ENCODE measurements around the gene RGS7.
"Not testable (repeated sequence)": the region's sequence is repeated elsewhere in the genome, so short reads cannot be mapped to it uniquely, and the experiment has no call there.

The RGS7 gene

DNA sequence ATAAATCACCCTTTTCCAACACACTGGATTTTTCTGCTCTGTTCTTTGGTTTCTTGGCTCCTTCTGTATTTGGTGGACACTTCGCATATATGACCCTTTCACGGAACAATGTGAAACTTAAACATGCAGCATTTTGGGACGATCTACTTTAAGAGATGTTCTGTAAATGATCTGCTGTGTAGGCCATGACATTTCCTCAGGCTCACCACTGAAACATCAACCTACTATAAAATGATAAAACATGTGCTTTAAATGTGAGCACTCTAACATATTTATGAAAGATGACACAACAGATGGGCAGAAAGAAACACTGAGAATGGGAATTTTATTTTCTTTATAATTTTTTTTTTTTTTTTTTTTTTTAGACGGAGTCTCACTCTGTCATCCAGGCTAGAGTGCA lies 428.7 kb downstream of the RGS7 start:
- DNase-seq (ENCODE audit: low spot score) (no peak), FAIRE-seq (no peak)

DNA sequence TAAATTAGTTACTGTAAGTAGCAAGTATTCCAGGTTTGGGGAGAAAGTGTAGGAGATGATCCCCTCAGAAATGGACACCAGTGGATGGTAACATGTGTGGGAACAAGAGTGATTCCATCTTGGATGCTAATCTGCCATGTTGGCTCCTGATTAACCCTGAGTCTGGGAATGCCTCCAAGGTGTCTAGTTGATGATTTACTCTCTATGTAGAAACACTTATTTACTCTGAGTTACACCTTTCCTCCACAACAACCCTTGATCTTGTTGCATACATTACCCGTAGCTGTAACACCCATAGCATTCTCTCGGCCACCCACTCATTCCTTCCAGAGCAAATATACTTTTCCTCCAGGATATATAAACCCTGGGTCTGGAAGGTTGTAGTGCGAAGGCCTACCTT lies 429.2 kb downstream of the RGS7 start:
- DNase-seq (ENCODE audit: low spot score) (no peak), FAIRE-seq (no peak)

DNA sequence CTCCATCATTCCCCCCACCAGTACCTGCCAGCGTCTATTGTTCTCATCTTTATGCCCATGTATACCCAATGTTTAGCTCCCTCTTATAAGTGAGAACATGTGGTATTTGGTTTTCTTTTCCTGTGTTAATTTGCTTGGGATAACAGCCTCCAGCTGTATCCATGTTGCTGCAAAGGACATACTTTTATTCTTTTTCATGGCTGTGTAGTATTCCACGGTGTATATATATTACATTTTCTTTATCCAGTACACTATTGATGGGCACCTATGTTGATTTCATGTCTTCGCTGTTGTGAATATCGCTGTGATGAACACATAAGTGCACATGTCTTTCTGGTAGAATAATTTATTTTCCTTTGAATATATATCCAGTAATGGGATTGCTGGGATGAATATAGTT lies 431.7 kb downstream of the RGS7 start:
- DNase-seq (ENCODE audit: low spot score): no peak
- FAIRE-seq: no peak

DNA sequence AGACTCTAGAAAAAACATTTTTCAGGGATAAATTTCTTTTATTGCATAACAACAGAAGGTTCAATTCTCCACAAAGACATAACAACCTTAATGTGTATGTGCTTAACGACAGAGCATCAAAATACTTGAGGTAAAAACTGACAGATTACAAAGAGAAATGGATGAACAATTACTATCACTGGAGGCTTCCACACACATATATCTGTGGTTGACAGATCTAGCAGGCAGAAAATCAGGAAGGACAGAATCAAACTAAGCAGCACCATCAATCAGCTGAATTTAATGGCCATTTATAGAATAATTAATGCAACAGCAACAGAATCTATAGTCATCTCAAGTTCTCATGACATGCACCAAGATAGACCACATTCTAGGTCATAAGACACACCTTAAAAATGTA lies 439.0 kb downstream of the RGS7 start:
- FAIRE-seq (no peak), DNase-seq (ENCODE audit: low spot score) (no peak)

DNA sequence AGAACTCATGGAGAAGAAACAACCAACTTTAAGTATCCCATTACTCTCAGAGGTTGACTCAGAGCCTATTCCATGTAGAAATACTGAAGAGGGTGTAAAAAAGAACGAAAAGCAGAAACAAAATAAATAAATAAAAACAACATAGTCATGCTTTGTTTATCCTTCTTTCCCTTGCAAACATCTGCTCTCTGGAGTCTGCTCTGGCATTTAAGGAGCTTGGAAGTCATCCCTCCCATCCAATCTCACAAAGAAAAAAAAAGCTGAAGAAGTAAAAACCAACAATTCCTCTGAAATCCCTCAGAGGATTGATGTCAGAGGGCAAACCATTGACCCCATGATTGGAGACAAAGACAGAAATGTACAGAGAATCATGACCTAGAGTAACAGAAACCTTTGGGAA lies 442.5 kb downstream of the RGS7 start:
- no peak for FAIRE-seq
- no peak for DNase-seq (ENCODE audit: low spot score)

DNA sequence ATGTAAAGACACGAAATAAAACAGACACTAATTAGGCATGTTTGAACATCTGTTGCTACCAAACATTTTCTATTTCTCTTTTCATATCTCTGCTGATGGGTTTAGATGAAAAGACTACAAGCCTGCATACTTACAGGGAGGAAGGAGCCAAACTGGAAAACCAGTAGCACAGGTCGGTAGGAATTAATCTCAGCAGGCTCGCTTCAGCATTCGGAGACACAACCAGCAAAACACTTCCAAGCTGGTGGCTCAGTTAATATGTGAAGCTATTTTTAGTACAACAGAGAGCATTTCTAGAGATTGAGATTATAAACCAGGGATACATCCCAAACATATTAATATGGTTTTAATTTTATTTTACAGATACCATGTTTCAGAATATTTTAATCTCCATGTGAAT lies 444.2 kb downstream of the RGS7 start:
- FAIRE-seq: no peak
- DNase-seq (ENCODE audit: low spot score): no peak

DNA sequence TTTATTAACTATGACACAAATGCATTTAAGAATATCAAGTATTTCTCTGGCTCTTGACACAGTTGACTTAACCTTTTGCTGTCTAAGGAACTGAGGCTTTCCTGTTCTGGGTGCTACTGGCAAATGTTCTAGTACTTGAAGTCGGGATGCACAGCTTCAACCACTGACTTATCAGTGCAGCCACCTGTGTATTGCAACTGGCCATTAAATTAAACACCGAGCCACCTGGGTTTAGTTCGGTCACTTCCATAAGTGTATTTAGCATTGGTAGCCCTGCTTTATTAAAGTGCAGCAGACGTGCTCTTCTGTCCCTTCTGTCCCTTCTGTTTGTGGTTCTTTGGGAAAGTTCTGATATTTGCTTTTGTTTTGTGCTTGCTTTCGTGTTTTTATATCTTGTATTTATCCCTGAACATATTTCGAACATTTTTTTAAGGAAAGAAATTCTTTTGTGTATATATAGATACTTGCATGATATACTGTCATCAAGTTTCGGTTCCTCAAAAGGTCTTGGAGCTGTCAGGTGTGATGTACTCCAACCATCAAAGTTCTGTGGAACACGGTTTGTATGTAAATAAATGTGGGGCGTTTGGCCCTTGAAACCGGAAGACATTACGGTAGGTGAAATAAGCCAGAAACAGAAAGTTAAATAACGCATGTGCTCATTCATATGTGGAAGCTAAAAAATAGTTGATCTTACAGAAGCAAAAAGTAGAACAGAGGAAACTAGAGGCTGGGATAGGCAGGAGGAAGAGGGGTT lies 447.1 kb downstream of the RGS7 start:
- FAIRE-seq: no peak
- no peak for DNase-seq (ENCODE audit: low spot score)

DNA sequence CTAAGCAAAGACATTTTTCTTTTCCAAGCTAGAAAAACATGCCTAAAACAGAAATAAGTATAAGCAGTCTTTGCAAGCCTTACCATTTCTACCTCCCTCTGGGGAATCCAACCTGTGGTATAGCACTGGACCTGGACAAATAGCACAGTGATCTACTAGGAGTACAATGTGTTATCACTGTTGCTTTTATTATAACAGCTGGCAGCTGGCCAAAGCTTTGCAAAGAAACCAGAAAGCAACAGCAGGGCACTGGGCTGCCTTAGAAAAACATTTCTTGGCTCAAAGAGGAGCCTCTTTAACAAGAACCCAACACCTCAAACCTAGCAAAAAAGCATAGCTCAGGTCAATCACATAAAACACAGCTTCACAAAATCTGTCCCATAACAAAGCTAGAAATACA lies 450.5 kb downstream of the RGS7 start:
- FAIRE-seq (no peak), DNase-seq (ENCODE audit: low spot score) (no peak)

DNA sequence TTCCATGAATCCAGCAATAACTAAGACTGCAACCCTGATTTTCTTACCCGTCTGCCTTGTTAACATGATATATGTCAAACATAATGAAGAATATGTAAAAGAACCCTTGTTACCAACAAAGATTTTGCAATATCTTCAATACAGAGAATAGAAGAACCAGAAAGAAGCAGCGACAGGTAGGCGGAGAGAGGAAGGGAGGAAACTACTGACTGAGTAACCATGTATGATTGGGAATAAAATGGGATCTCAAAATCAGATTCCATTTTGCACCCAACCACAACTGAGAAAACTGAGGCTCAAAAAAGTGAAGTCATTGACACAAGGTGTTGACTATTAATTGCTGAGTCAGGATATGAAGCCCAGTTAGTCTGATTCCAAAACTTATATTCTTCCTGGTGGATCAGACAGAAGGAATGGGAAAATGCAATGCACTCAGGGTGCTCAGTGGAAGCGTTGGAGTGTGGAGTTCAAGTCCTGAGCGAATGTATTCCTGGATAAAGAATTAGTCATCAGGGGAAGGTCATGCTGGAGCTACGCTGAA lies 451.7 kb downstream of the RGS7 start:
- DNase-seq (ENCODE audit: low spot score) (no peak), FAIRE-seq (no peak)

DNA sequence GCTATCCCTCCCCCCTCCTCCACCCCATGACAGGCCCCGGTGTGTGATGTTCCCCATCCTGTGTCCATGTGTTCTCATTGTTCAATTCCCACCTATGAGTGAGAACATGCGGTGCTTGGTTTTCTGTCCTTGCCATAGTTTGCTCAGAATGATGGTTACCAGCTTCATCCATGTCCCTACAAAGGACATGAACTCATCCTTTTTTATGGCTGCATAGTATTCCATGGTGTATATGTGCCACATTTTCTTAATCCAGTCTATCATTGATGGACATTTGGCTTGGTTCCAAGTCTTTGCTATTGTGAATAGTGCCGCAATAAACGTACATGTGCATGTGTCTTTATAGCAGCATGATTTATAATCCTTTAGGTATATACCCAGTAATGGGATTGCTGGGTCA lies 461.6 kb downstream of the RGS7 start:
- not testable (repeated sequence) for DNase-seq (ENCODE audit: low spot score); FAIRE-seq

DNA sequence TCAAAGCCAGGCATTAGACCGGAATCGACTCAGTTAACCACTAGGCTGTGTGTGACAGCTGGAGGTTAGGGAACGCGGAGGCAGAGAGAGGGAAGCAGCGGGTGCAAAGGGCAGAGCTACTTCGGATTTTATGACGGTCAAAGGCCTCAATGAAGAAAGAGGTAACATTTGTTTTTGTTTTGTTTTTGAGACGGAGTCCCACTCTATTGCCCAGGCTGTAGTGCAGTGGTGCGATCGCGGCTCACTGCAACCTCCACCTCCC lies 468.3 kb downstream of the RGS7 start:
- DNase-seq (ENCODE audit: low spot score) (no peak), FAIRE-seq (no peak)

DNA sequence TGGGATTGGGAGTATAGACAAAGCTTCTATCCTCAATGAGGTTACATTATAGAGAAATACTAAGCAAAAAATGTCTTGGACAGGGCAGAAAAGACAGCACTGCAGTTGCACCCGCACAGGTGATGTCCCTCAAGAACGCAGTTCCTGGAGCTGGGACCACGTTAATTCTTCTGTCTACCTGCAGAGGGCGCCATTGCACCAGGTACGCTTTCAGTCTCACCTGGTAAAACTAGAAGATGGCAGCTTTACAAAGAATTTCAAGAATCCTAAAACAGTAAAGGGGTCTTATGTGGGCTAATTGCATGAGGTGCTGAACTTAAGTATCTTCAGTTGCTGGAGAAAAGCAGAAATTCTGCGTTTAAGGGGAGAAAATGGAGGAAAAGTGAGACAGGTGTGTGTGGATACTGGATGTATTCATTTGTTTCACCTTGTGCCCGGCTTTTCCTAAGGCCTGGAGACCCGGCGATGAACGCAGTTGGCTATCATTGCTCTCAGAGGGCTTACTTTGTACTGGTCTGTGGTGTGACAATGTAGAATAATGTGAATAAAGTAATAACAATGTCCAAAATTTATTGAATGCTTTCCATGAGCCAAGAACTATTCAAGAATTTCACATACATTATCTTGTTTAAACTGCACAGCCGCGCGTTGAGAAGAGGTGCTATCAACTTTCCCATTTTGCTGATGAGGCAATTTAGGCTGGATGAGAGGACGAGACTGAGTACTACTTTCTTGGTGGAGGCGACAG lies 468.8 kb downstream of the RGS7 start:
- no peak for DNase-seq (ENCODE audit: low spot score)
- FAIRE-seq: no peak

DNA sequence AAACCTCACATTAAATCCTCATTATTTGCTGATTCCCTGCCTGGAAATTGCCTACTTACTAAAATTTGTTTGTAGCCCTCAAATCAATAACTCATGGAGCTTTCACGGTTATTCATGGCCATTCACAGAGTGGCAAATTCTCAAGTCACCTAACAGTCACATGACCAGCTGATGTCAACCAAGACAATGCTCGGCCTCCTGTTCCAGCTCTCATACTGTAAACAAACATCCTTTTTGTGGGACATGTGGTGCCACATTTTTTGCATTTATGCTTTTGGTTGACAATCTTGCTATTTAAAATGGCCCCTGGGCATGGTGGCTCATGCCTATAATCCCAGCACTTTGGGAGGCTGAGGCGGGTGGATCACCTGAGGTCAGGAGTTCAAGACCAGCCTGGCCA lies 473.5 kb downstream of the RGS7 start:
- DNase-seq (ENCODE audit: low spot score) (no peak), FAIRE-seq (no peak)

DNA sequence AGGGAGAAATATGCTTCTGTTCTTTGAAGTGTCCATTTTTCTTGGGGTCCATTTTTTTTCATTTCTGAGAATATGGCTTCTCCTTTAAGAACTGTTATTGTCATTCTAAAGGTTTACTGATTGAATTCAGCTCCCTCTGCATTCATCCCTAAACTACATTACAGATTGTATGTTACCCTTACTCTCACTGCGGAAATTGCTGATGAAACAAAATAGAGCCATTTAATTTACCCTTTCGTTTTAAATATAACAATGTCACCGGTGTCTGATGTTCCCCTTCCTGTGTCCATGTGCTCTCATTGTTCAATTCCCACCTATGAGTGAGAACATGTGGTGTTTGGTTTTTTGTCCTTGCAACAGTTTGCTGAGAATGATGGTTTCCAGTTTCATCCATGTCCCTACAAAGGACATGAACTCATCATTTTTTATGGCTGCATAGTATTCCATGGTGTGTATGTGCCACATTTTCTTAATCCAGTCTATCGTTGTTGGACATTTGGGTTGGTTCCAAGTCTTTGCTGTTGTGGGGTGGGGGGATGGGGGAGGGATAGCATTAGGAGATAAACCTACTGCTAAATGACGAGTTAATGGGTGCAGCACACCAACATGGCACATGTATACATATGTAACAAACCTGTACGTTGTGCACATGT lies 474.2 kb downstream of the RGS7 start:
- DNase-seq (ENCODE audit: low spot score); FAIRE-seq: not testable (repeated sequence)

DNA sequence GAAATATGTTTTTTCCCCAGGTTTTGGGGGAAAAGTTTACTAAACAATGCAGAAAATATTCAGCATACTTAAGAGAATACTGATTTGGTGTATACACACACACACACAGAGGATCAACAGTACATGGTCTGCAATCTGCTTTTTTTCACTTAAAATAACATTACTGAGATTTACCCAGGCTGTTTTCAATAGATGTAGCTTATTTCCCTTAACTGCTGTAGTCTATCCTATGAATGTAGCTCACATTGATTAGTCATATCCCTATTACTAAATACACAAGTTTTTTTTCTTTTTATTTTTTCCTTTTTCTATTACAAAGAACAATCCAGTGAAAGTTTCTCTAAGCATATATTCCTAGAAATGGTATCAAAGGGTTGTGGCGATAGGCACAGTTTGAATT lies 478.4 kb downstream of the RGS7 start:
- no peak for FAIRE-seq
- no peak for DNase-seq (ENCODE audit: low spot score)

DNA sequence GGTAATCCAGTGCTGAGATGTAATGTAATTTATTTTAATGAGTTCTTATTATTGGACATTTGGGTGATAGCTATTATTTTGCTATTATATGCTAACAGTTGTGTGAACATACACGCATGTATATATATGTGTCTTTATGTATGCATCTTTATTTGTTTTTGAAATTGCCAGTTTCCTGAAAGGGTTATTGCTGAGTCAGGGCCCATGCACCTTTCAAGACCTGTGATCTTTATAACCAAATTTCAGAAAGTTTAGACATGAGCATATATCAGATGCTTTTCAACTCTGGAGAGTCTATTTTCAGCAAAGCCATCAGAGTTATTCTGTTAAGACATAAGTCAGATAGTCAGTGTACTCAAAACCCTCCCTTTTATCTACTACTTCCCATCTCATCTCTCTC lies 479.4 kb downstream of the RGS7 start:
- FAIRE-seq: no peak
- DNase-seq (ENCODE audit: low spot score): no peak

DNA sequence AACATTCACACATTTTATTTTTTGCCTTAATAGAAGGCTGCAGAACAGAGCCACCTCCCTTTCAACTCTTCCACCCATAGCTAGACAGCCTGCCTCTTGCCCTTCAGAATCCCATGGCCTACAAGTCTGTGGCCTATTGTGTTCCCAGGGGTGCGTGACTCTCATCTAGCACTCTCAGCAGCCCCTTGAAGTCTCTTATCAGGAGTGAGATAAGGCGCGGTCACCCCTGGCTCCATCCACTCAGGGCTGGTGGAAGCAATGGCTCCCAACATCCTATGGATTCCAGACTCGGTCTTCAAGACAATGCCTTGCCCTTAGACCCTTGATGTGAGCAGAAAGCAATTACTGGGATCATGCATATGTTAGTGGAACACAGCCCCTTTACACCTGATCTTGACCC lies 480.9 kb downstream of the RGS7 start:
- FAIRE-seq (no peak), DNase-seq (ENCODE audit: low spot score) (no peak)

DNA sequence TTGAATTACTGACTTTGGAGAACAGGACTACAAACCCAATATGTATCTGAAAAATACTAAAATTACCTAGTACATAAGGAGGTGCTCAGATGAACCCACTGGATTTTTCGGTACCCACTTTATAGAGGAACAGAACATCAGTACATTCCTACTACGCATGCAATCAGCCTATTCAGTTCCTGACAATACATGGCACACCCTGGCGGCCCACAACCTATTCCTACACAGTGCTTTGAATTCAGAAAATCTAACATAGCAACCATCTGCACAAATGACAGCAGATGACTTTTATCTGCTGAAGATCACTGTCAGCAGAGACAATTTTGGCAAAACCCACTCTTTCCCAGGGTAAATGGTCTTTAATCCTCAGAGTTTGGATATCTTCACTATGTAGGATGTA lies 487.9 kb downstream of the RGS7 start:
- DNase-seq (ENCODE audit: low spot score) (no peak), FAIRE-seq (no peak)

DNA sequence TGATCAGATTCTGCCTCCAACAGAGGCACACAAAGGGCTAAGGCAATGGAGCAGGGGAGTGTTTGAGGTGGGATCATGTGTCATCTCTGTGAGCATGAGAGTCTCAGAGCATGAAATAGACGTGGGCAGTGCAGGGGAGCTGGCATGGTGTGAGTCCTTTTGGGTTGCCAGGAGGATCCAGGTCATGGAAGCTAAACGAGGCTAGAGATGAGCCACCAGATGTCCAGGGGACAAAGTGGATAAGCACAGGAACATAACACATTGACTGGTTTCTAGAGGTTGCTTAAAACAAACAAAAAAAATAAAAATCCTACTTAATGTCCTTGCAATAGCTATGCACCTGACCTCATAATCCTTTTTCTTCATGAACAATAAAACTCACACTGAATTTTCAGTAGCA lies 490.3 kb downstream of the RGS7 start:
- FAIRE-seq (no peak), DNase-seq (ENCODE audit: low spot score) (no peak)

DNA sequence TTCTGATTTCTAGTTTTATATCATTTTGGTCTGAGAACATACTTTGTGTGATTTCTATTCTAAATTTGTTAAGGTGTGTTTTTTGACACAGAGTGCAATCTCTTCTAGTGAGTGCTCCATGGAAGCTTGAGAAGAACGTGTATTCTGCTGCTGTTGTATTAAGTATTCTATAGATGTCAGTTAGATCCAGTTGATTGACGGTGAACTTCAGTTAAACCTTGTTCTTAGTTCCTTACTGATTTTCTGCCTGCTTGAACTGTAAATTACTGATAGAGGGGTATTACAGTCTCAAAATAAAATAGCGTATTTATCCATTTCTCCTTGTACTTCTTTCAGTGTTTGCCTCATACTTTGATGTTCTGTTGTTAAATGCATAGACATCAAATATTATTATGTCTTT lies 497.0 kb downstream of the RGS7 start:
- FAIRE-seq: no peak

DNA sequence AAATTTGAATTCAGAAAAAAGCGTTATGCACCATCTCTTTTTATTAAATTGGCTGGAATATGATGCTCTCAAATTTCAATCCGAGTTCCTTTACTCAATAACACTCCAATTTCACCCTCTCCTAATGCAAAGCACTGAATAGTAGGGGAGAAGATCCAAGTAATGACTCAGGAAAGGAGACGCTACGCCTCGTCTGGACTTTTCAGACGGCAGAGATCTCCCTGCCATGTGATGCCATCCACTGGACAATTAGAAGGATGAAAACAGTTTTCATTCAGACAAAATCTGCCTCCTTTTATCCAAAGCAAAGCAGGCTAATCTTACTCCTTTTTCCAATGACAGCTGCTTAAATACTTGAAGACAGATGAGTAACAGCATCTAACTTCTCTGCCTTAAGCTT lies 502.6 kb downstream of the RGS7 start:
- DNase-seq (ENCODE audit: low spot score) (no peak), FAIRE-seq (no peak)

More for the DNA sequence above, 497.0 kb downstream of the RGS7 start:
- DNase-seq (ENCODE audit: low spot score): no peak

DNA sequence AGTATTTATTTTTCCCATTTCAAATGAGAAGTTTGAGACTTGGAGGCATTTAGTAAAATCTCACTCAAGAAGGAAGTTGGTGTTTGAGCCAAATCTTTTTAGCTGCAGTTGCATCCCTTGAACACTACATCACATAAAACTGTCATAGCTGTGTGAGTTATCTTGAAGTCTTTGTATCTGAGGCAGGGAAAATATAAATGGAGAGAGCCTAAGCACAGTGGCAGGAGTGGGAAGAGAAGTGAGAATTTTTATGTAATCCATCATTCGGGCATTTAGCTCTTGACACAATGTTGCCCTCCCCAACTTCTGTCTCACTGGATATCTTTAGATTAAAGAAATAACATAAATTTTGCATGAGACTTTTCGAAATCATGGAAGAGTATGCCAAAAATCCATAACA lies 509.7 kb downstream of the RGS7 start:
- DNase-seq (ENCODE audit: low spot score) (no peak), FAIRE-seq (no peak)

DNA sequence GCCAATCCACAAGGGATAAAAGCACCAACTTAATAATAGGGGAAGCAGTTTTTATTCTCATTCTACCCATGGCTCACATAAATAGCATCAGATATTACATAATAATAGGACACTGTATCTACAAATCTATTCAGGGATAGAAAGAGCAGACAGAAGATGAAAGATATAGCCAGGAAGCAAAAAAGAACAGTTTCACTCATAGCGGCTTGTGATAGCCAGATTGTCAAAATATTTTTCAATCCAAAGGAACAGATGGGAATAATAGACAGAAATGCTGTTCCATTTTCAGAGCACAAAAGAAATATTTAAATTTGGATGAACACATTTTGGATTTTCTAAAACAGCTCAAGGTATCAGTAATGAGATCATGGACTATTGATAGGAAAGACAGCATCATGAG lies 512.5 kb downstream of the RGS7 start:
- FAIRE-seq (no peak), DNase-seq (ENCODE audit: low spot score) (no peak)
